Dendritic cell treated with granulocyte-macrophage colony-stimulating factor and Interleukin-4, amounts not matched to agents 40 ng/mL and 50 ng/mL, for 4 days (primary cell): ENCODE data around the gene DUSP6.

ENCODE experiments used
- H3K27ac Mint-ChIP-seq: one replicate; pipeline ENCODE4 v1.8.0; 2022; ENCODE audit warnings: mild to moderate bottlenecking, mixed read lengths
- H3K27me3 Mint-ChIP-seq: one replicate; pipeline ENCODE4 v1.8.0; 2022; ENCODE audit warnings: mild to moderate bottlenecking, mixed read lengths
- H3K36me3 Mint-ChIP-seq: one replicate; pipeline ENCODE4 v1.8.0; 2022; ENCODE audit warnings: low read depth, mixed read lengths
- H3K4me1 Mint-ChIP-seq: one replicate; pipeline ENCODE4 v1.8.0; 2022; ENCODE audit warnings: low read depth, mixed read lengths
- H3K4me3 Mint-ChIP-seq: one replicate; pipeline ENCODE4 v1.8.0; 2022; ENCODE audit warnings: mild to moderate bottlenecking, moderate library complexity, mixed read lengths
- H3K9me3 Mint-ChIP-seq: one replicate; pipeline ENCODE4 v1.8.0; 2022; ENCODE audit warnings: mixed read lengths
- intact Hi-C: fragments of 100-400 bp; cut with micrococcal nuclease; formaldehyde crosslinking; loops from one replicate; pipeline ENCODE4 v1.15.0; 2022

The DUSP6 gene

GRCh38 chr12:89320735-89321134 lies 31.6 kb downstream of the DUSP6 start:
- intact Hi-C loops, result no loop called here
- peaks cover 29% of the 10 kb centered on the region for H3K4me1 Mint-ChIP-seq
- no peak overlapping the region for H3K4me3 Mint-ChIP-seq
- H3K27me3 Mint-ChIP-seq, result no peaks in the 10 kb centered on the region
- no peak overlapping the region for H3K27ac Mint-ChIP-seq
- no peaks in the 10 kb centered on the region for H3K36me3 Mint-ChIP-seq
- H3K9me3 Mint-ChIP-seq, result no peaks in the 10 kb centered on the region

GRCh38 chr12:89319606-89320005 lies 32.7 kb downstream of the DUSP6 start:
- H3K27me3 Mint-ChIP-seq, result no peaks in the 10 kb centered on the region
- H3K27ac Mint-ChIP-seq, result no peak overlapping the region
- H3K9me3 Mint-ChIP-seq, result no peaks in the 10 kb centered on the region
- intact Hi-C loops, result no loop called here
- H3K36me3 Mint-ChIP-seq, result no peaks in the 10 kb centered on the region
- peaks cover 25% of the 10 kb centered on the region for H3K4me1 Mint-ChIP-seq
- no peak overlapping the region for H3K4me3 Mint-ChIP-seq

- Mint-ChIP-seq H3K4me3 (no peak overlapping the region), H3K9me3 (no peaks in the 10 kb centered on the region), H3K27ac (no peak overlapping the region), H3K27me3 (no peaks in the 10 kb centered on the region), H3K36me3 (no peaks in the 10 kb centered on the region), H3K4me1 (peaks cover 24% of the 10 kb centered on the region)
- intact Hi-C loops, result no loop called here
These were observed 33.2 kb downstream of the DUSP6 start for GRCh38 chr12:89319122-89319521.

- intact Hi-C loops, result no loop called here
- no peak overlapping the region for H3K4me3 Mint-ChIP-seq
- peaks cover 7% of the 10 kb centered on the region for H3K4me1 Mint-ChIP-seq
- no peaks in the 10 kb centered on the region for H3K9me3 Mint-ChIP-seq
- no peak overlapping the region for H3K27ac Mint-ChIP-seq
- no peaks in the 10 kb centered on the region for H3K27me3 Mint-ChIP-seq
- no peaks in the 10 kb centered on the region for H3K36me3 Mint-ChIP-seq
These were observed 35.6 kb downstream of the DUSP6 start for GRCh38 chr12:89316705-89317139.

GRCh38 chr12:89314060-89314761 lies 38.1 kb downstream of the DUSP6 start:
- intact Hi-C loops, result no loop called here
- H3K27ac Mint-ChIP-seq, result no peak overlapping the region
- no peak overlapping the region for H3K4me3 Mint-ChIP-seq
- no peaks in the 10 kb centered on the region for H3K9me3 Mint-ChIP-seq
- H3K36me3 Mint-ChIP-seq, result no peaks in the 10 kb centered on the region
- H3K27me3 Mint-ChIP-seq, result no peaks in the 10 kb centered on the region
- peaks cover 7% of the 10 kb centered on the region for H3K4me1 Mint-ChIP-seq

- H3K4me3 Mint-ChIP-seq, result no peak overlapping the region
- peaks cover 8% of the 10 kb centered on the region for H3K9me3 Mint-ChIP-seq
- intact Hi-C loops, result no loop called here
- no peak overlapping the region for H3K27ac Mint-ChIP-seq
- no peaks in the 10 kb centered on the region for H3K27me3 Mint-ChIP-seq
- no peaks in the 10 kb centered on the region for H3K36me3 Mint-ChIP-seq
- H3K4me1 Mint-ChIP-seq, result peaks cover 22% of the 10 kb centered on the region
These were observed 40.5 kb downstream of the DUSP6 start for GRCh38 chr12:89311703-89312293.

- Mint-ChIP-seq H3K4me1 (peaks cover 23% of the 10 kb centered on the region), H3K27me3 (no peaks in the 10 kb centered on the region), H3K4me3 (no peak overlapping the region), H3K36me3 (no peaks in the 10 kb centered on the region), H3K27ac (no peak overlapping the region), H3K9me3 (peaks cover 8% of the 10 kb centered on the region)
- intact Hi-C loops, result no loop called here
These were observed 42.5 kb downstream of the DUSP6 start for GRCh38 chr12:89309815-89310214.

GRCh38 chr12:89309440-89309802 lies 42.9 kb downstream of the DUSP6 start:
- no peak overlapping the region for H3K27ac Mint-ChIP-seq
- intact Hi-C loops, result no loop called here
- no peaks in the 10 kb centered on the region for H3K36me3 Mint-ChIP-seq
- H3K9me3 Mint-ChIP-seq, result peaks cover 8% of the 10 kb centered on the region
- no peak overlapping the region for H3K4me3 Mint-ChIP-seq
- peaks cover 23% of the 10 kb centered on the region for H3K4me1 Mint-ChIP-seq
- no peaks in the 10 kb centered on the region for H3K27me3 Mint-ChIP-seq

GRCh38 chr12:89307474-89308253 lies 44.6 kb downstream of the DUSP6 start:
- no peaks in the 10 kb centered on the region for H3K27me3 Mint-ChIP-seq
- peaks cover 16% of the 10 kb centered on the region for H3K4me1 Mint-ChIP-seq
- no peak overlapping the region for H3K27ac Mint-ChIP-seq
- H3K36me3 Mint-ChIP-seq, result no peaks in the 10 kb centered on the region
- H3K4me3 Mint-ChIP-seq, result no peak overlapping the region
- intact Hi-C loops, result no loop called here
- peaks cover 8% of the 10 kb centered on the region for H3K9me3 Mint-ChIP-seq

GRCh38 chr12:89306827-89307473 lies 45.4 kb downstream of the DUSP6 start:
- peaks cover 16% of the 10 kb centered on the region for H3K4me1 Mint-ChIP-seq
- H3K27me3 Mint-ChIP-seq, result no peaks in the 10 kb centered on the region
- H3K9me3 Mint-ChIP-seq, result peaks cover 8% of the 10 kb centered on the region
- no peak overlapping the region for H3K4me3 Mint-ChIP-seq
- intact Hi-C loops, result no loop called here
- H3K36me3 Mint-ChIP-seq, result no peaks in the 10 kb centered on the region
- H3K27ac Mint-ChIP-seq, result no peak overlapping the region

GRCh38 chr12:89305373-89305772 lies 46.9 kb downstream of the DUSP6 start:
- Mint-ChIP-seq H3K4me1 (peaks cover 16% of the 10 kb centered on the region), H3K27me3 (no peaks in the 10 kb centered on the region), H3K36me3 (no peaks in the 10 kb centered on the region), H3K4me3 (no peak overlapping the region), H3K27ac (no peak overlapping the region), H3K9me3 (peaks cover 8% of the 10 kb centered on the region)
- intact Hi-C loops, result no loop called here

- H3K36me3 Mint-ChIP-seq, result no peaks in the 10 kb centered on the region
- intact Hi-C loops, result no loop called here
- no peak overlapping the region for H3K4me3 Mint-ChIP-seq
- no peak overlapping the region for H3K27ac Mint-ChIP-seq
- no peaks in the 10 kb centered on the region for H3K9me3 Mint-ChIP-seq
- H3K4me1 Mint-ChIP-seq, result no peaks in the 10 kb centered on the region
- no peaks in the 10 kb centered on the region for H3K27me3 Mint-ChIP-seq
These were observed 52.4 kb downstream of the DUSP6 start for GRCh38 chr12:89299931-89300330.

GRCh38 chr12:89299417-89299816 lies 52.9 kb downstream of the DUSP6 start:
- no peaks in the 10 kb centered on the region for H3K4me1 Mint-ChIP-seq

More at GRCh38 chr12:89299417-89299816, 52.9 kb downstream of the DUSP6 start:
- intact Hi-C loops, result no loop called here
- Mint-ChIP-seq H3K27ac (no peak overlapping the region), H3K4me3 (no peak overlapping the region), H3K9me3 (no peaks in the 10 kb centered on the region), H3K27me3 (no peaks in the 10 kb centered on the region), H3K36me3 (no peaks in the 10 kb centered on the region)
